DND-41 (cell line): ENCODE data around the gene MOGAT3.

Source experiments
- CTCF ChIP-seq: IDR thresholded peaks from 2 replicates; pipeline ENCODE4 v1.5.1; 2012; ENCODE audit warnings: borderline replicate concordance, low read length, moderate library complexity, mild to moderate bottlenecking; ENCODE audit not compliant: poor library complexity, severe bottlenecking; ENCODE audit errors: extremely low read depth
- EZH2 ChIP-seq: IDR thresholded peaks from 3 replicates; pipeline ENCODE4 v1.6.1; 2012; ENCODE audit warnings: borderline replicate concordance, low read depth, mild to moderate bottlenecking, moderate library complexity, low read length, inconsistent platforms; ENCODE audit not compliant: severe bottlenecking

- TF ChIP-seq CTCF: no peak
- TF ChIP-seq EZH2: no peak
These were observed 36.6 kb upstream of the MOGAT3 start, which contains the start of gene CLDN15 for GRCh38 chr7:101237206-101238067.
